ENCODE data around the gene DTL.
"Not testable (repeated sequence)": the region's sequence is repeated elsewhere in the genome, so short reads cannot be mapped to it uniquely, and the experiment has no call there.

The DTL gene

GRCh38 chr1:212035123-212035834 is at the start of gene DTL, which contains the start of gene INTS7:
DTL (plus strand) TSS chr1:212035748; CDS start chr1:212035891, 143 bp downstream.
INTS7 (minus strand) TSS chr1:212035557; CDS start chr1:212035437, 120 bp downstream.
- peak; percentile 97 to 98 for DNase-seq

- DNase-seq, result no peak
Measured at GRCh38 chr1:211986628-211987254, 48.8 kb upstream of the DTL start.

GRCh38 chr1:211991695-211992094 is 43.9 kb upstream of the DTL start:
- no peak for DNase-seq

GRCh38 chr1:211997426-211997825 is 38.1 kb upstream of the DTL start:
- not testable (repeated sequence) for DNase-seq

- no peak for DNase-seq
Measured at GRCh38 chr1:212002536-212002935, 33.0 kb upstream of the DTL start.

- no peak for DNase-seq
Measured at GRCh38 chr1:212004895-212005608, 30.5 kb upstream of the DTL start.

- DNase-seq, result no peak
Measured at GRCh38 chr1:212007178-212007577, 28.4 kb upstream of the DTL start.

- DNase-seq, result no peak
Measured at GRCh38 chr1:212007886-212008285, 27.7 kb upstream of the DTL start.

GRCh38 chr1:212009561-212009960 is 26.0 kb upstream of the DTL start:
- DNase-seq, result no peak

GRCh38 chr1:212010004-212010403 is 25.5 kb upstream of the DTL start:
- no peak for DNase-seq

GRCh38 chr1:212012034-212012740 is 23.4 kb upstream of the DTL start:
- peak; percentile 68 to 72 for DNase-seq

- DNase-seq, result no peak
Measured at GRCh38 chr1:212013672-212014071, 21.9 kb upstream of the DTL start.

GRCh38 chr1:212020975-212021374 is 14.6 kb upstream of the DTL start:
- no peak for DNase-seq

- DNase-seq, result no peak
Measured at GRCh38 chr1:212021563-212021962, 14.0 kb upstream of the DTL start.

GRCh38 chr1:212022908-212023307 is 12.6 kb upstream of the DTL start:
- DNase-seq, result not testable (repeated sequence)

GRCh38 chr1:212024469-212025149 is 10.9 kb upstream of the DTL start:
- no peak for DNase-seq

- not testable (repeated sequence) for DNase-seq
Measured at GRCh38 chr1:212027727-212028126, 7.8 kb upstream of the DTL start.

GRCh38 chr1:212030936-212031528 is 4.5 kb upstream of the DTL start:
- DNase-seq, result no peak

- DNase-seq, result no peak
Measured at GRCh38 chr1:212034516-212035122, 929 bp upstream of the DTL start.

GRCh38 chr1:212035835-212036605 is 472 bp downstream of the DTL start:
- no peak for DNase-seq

- no peak for DNase-seq
Measured at GRCh38 chr1:212037900-212038299, 2.4 kb downstream of the DTL start.

All from stimulated activated CD4-positive, alpha-beta T cell treated with anti-CD3 and anti-CD28 coated beads, Interleukin-2, amount 100 ng/mL, for 24 hours (primary cell).